ENCODE results near the gene THSD7A. TPM values are rescaled to one million over a fixed set of nuclear protein-coding genes. Genes with fewer than 3 reads are reported as not detected.

Gene THSD7A
- total and polyA plus RNA-seq, 9 of the 15 experiments (the other 6 are each of a cell fraction or from before 2014, with no cell fraction given), result 0.01 to 0.02 TPM; not detected in 7

- FAIRE-seq (no peak), DNase-seq (ENCODE audit: extremely low read depth in 1 of 4, low spot score in 3 of 4) (no peak), ATAC-seq (no peak)
- in situ Hi-C loops (cut with MboI), result no loop called here
- Histone ChIP-seq H2AFZ (ENCODE audit: low read depth, low read length) (no peak overlapping the region), H3K9ac (ENCODE audit: insufficient read depth in 1 of 2, low read depth in 2 of 2, low read length in 2 of 2) (no peak overlapping the region), H4K20me1 (replicated peaks; ENCODE audit: control insufficient read depth, insufficient read depth, low read length) (no peaks in the 10 kb centered on the region), H3K36me3 (ENCODE audit: control insufficient read depth, insufficient read depth, low read length) (no peaks in the 10 kb centered on the region), H3K27me3 (ENCODE audit: control insufficient read depth in 2 of 2, insufficient read depth in 2 of 2, low read length in 2 of 2) (no peaks in the 10 kb centered on the region), H3K9me1 (ENCODE audit: control insufficient read depth, insufficient read depth, low read length) (no peaks in the 10 kb centered on the region), H3K4me3 (no peak overlapping the region), H3K79me2 (ENCODE audit: control insufficient read depth, insufficient read depth, low read length) (no peaks in the 10 kb centered on the region), H3K4me2 (ENCODE audit: insufficient read depth, low read length) (no peak overlapping the region), H3K9me3 (replicated peaks; ENCODE audit: control insufficient read depth, insufficient read depth, low read depth, low read length) (no peaks in the 10 kb centered on the region), H3K27ac (ENCODE audit: extremely low read depth, low read depth, low read length) (no peak overlapping the region), H3K4me1 (replicated peaks in 1 of 2; ENCODE audit: control insufficient read depth in 2 of 2, insufficient read depth in 2 of 2, low read length in 2 of 2) (no peaks in the 10 kb centered on the region)
- intact Hi-C loops (cut with micrococcal nuclease), result no loop called here
- no TSS peak for BruUV-seq (replicated peaks)
- CTCF ChIA-PET (ENCODE audit: low intra/inter-chr PET ratio), result no interaction called here
- 0% methylated on average over 3 of the region's 3 CpGs for WGBS (ENCODE audit: insufficient coverage, low coverage, missing lambda C conversion rate)
- POLR2A ChIA-PET, result no interaction called here
- TF ChIP-seq ZNF609 (CRISPR knock-in tag; IDR thresholded peaks at IDR 0.05; ENCODE audit: borderline replicate concordance) (no peak), ZSCAN32 (CRISPR knock-in tag; IDR thresholded peaks at IDR 0.05) (no peak), TFAM (CRISPR knock-in tag; conservative IDR thresholded peaks at IDR 0.05) (no peak), RUNX1 (IDR thresholded peaks at IDR 0.05; ENCODE audit: low read depth) (no peak), ARID1B (IDR thresholded peaks at IDR 0.05) (no peak), SMAD2 (IDR thresholded peaks at IDR 0.05; ENCODE audit: low read depth, low read length) (no peak), DPF2 (IDR thresholded peaks at IDR 0.05) (no peak), TEAD1 (CRISPR knock-in tag; IDR thresholded peaks at IDR 0.05) (no peak), ZBTB26 (CRISPR knock-in tag; IDR thresholded peaks at IDR 0.05) (no peak), EZH2 (IDR thresholded peaks at IDR 0.05; ENCODE audit: borderline replicate concordance, low read depth, low read length) (no peak), LCOR (CRISPR knock-in tag; IDR thresholded peaks at IDR 0.05) (no peak), ZNF518B (CRISPR knock-in tag; IDR thresholded peaks at IDR 0.05) (no peak), ZNF740 (CRISPR knock-in tag; IDR thresholded peaks at IDR 0.05) (no peak), ZNF740 (tag; IDR thresholded peaks at IDR 0.05) (no peak)
Measured at GRCh38 chr7:11539853-11540252, 292.1 kb downstream of the THSD7A start.
